ENCODE measurements around the gene ELK4. TPM values are rescaled to one million over a fixed set of nuclear protein-coding genes. Genes with fewer than 3 reads are reported as not detected.

ELK4 gene
- total RNA-seq, 4 donors from 2014 or later, result 13.2 to 27.7 (median 16.0) TPM

DNA sequence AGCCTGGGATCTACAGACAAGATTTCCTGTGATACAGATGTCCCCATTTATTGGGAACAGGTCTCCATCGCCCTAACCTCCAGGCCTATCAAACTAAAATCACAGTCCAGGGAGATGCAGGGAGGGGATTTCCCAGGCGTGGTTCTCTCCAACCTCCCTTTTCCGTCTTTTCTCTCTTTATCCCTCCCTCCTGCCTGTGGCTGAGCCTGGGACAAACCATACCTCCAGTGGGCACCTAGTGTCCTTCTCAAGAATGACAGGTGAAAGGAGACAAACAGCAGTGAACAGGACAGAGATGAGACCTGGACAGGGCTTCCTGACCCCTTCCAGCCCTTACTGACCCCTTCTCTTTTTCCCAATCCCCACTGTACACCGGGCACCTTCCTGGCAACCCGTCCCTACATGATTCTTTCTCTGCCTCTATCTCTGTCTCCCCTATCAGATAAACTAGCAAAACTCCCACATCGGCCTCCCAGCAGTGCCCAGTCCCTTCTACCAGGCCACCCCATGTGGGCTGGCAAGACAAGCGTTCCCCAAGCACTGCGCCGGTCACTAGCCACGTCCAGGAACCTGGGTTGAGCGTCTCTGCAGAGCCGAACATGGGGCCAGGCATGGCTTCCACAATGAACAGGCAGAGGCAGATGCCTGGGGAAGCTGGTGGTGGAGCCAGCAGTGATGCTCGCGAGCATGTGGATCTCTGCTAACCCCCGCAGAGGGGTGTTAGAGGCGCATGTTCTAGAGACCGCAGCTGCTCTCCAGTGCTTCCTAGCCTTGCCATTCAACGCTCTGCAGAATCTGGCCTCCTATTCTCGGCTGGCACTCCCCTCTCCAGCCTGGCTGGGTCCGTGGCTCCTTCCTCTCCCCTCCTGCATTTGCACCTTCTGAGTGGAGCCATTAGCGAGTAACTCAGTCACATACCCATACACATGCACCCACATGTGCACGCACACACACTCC, 54.7 kb downstream of the ELK4 start:
- intact Hi-C loops (cut with DNase I), result no loop called here
- Histone ChIP-seq H3K9me3 (no peaks in the 10 kb centered on the region), H3K36me3 (no peaks in the 10 kb centered on the region), H3K27me3 (peaks cover 0 to 60% (median 0%) of the 10 kb centered on the region in 4 donors), H3K4me1 (peaks cover 0 to 7% (median 0%) of the 10 kb centered on the region in 3 donors), H3K4me3 (no peak overlapping the region), H3K27ac (no peak overlapping the region)
- DNase-seq, result no peak
- TF ChIP-seq, protein P1, sequence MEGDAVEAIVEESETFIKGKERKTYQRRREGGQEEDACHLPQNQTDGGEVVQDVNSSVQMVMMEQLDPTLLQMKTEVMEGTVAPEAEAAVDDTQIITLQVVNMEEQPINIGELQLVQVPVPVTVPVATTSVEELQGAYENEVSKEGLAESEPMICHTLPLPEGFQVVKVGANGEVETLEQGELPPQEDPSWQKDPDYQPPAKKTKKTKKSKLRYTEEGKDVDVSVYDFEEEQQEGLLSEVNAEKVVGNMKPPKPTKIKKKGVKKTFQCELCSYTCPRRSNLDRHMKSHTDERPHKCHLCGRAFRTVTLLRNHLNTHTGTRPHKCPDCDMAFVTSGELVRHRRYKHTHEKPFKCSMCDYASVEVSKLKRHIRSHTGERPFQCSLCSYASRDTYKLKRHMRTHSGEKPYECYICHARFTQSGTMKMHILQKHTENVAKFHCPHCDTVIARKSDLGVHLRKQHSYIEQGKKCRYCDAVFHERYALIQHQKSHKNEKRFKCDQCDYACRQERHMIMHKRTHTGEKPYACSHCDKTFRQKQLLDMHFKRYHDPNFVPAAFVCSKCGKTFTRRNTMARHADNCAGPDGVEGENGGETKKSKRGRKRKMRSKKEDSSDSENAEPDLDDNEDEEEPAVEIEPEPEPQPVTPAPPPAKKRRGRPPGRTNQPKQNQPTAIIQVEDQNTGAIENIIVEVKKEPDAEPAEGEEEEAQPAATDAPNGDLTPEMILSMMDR (IDR thresholded peaks at IDR 0.05), result no peak
- no peak for TF ChIP-seq POLR2A (IDR thresholded peaks at IDR 0.05)
- WGBS, 2 donors, result 68 to 79% methylated on average over 16 to 22 of the region's 22 CpGs

DNA sequence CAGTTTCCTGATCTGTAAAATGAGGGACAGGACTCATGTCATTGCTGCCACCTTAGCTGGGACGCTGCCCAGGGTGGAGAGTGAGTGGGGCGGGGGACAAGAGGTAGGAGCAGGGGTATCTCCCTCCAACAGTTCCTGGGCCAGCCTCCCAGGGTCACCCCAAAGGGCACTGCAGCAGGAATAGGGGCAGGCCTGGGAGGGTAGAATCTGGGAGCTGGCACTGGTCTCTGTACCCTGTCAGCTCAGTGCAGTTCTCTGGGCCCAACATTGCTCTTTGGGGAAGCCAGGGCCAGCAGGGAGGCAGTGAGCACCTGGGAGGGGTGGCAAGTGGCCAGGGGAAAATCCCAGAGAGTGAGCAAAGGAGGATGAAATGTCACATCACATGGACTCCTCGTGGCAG, 55.8 kb downstream of the ELK4 start:
- Histone ChIP-seq H3K36me3 (no peaks in the 10 kb centered on the region), H3K9me3 (no peaks in the 10 kb centered on the region), H3K27me3 (peaks cover 0 to 69% (median 0%) of the 10 kb centered on the region in 4 donors), H3K4me3 (no peak overlapping the region), H3K4me1 (no peaks in the 10 kb centered on the region), H3K27ac (no peak overlapping the region)
- TF ChIP-seq, protein P1 (IDR thresholded peaks at IDR 0.05), result no peak
- TF ChIP-seq POLR2A (IDR thresholded peaks at IDR 0.05), result no peak
- no peak for DNase-seq
- intact Hi-C loops (cut with DNase I), result no loop called here
- WGBS, 2 donors, result 13 to 50% methylated on average over 1 to 2 of the region's 3 CpGs

DNA sequence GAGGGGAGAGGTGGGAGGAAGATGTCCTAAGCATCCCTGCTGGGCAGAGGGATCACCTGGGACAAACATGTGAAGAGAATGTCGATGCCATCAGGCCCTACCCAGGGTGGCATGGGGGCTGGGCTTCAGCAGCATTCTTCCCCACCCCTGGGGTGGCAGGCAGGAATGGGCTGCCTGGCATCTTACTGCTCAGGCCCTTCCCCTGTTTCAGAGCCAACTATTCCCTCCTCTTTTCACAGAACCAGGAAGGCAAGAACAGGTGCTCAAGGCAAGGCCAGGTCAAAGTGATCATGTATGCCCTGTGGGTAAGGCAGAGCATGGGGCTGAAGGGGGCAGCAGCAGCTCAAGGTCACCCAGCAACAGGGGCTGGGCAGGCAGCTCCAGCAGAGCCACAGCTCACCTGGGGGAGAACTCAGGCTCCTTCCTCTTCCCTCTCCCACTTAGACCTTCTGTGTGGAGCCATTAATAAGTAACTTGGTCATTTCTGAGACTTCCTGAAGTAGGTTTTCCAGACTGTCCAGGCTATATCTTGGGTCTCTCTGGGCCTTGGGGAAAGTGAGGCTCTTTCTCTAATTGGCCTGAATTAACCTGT, 56.4 kb downstream of the ELK4 start:
- H3K36me3 ChIP-seq, result no peaks in the 10 kb centered on the region
- H3K4me1 ChIP-seq, result no peaks in the 10 kb centered on the region
- no peak for TF ChIP-seq POLR2A (IDR thresholded peaks at IDR 0.05)
- TF ChIP-seq, protein P1 (IDR thresholded peaks at IDR 0.05), result no peak
- 50 to 78% methylated on average over 1 of the region's 1 CpG for WGBS, 2 donors
- no peak overlapping the region for H3K27ac ChIP-seq
- no peaks in the 10 kb centered on the region for H3K9me3 ChIP-seq
- H3K4me3 ChIP-seq, result no peak overlapping the region
- peaks cover 0 to 69% (median 0%) of the 10 kb centered on the region in 4 donors for H3K27me3 ChIP-seq
- DNase-seq, result no peak
- intact Hi-C loops (cut with DNase I), result no loop called here

GRCh38 chr1:205572421-205572820, 59.4 kb downstream of the ELK4 start:
- H3K36me3 ChIP-seq, result no peaks in the 10 kb centered on the region
- peaks cover 0 to 76% (median 1%) of the 10 kb centered on the region in 4 donors for H3K27me3 ChIP-seq
- DNase-seq, result no peak
- peaks cover 3 to 16% (median 12%) of the 10 kb centered on the region in 3 donors for H3K4me1 ChIP-seq
- WGBS, 2 donors, result 100% methylated on average over 1 of the region's 1 CpG
- TF ChIP-seq, protein P1 (IDR thresholded peaks at IDR 0.05), result no peak
- no peak for TF ChIP-seq POLR2A (IDR thresholded peaks at IDR 0.05)
- no peak overlapping the region for H3K27ac ChIP-seq
- intact Hi-C loops (cut with DNase I), result no loop called here
- no peaks in the 10 kb centered on the region for H3K9me3 ChIP-seq
- H3K4me3 ChIP-seq, result no peak overlapping the region

DNA sequence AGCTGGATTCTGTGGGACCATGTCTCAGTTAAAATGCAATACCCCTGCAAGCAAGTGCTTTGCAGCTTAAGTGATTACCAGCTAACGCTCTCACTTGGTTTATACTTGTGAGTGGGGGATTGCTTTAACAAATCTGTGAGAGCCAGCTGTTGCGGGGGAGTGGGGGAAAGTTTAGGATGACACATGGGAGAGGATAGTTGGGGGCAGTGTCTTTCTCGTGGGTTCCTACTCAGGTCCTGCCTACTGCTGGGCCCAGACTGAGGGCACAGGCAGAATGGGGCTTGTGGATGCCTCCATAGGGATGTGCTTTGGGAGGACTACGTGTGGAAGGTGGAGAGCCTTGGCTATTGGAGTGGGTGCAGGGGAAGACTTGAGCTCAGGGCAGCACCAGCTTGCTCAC, 60.1 kb downstream of the ELK4 start:
- TF ChIP-seq, protein P1 (IDR thresholded peaks at IDR 0.05), result no peak
- TF ChIP-seq POLR2A (IDR thresholded peaks at IDR 0.05), result no peak
- Histone ChIP-seq H3K36me3 (no peaks in the 10 kb centered on the region), H3K27me3 (peaks cover 0 to 76% (median 1%) of the 10 kb centered on the region in 4 donors), H3K27ac (no peak overlapping the region), H3K4me3 (no peak overlapping the region), H3K4me1 (peaks cover 3 to 16% (median 12%) of the 10 kb centered on the region in 3 donors), H3K9me3 (no peaks in the 10 kb centered on the region)
- no peak for DNase-seq
- intact Hi-C loops (cut with DNase I), result no loop called here
- WGBS, 2 donors, result 75 to 81% methylated on average over 4 of the region's 4 CpGs

Data from esophagus squamous epithelium (tissue), 5 donors.